ENCODE data around the gene PRR5L.

Gene PRR5L

DNA sequence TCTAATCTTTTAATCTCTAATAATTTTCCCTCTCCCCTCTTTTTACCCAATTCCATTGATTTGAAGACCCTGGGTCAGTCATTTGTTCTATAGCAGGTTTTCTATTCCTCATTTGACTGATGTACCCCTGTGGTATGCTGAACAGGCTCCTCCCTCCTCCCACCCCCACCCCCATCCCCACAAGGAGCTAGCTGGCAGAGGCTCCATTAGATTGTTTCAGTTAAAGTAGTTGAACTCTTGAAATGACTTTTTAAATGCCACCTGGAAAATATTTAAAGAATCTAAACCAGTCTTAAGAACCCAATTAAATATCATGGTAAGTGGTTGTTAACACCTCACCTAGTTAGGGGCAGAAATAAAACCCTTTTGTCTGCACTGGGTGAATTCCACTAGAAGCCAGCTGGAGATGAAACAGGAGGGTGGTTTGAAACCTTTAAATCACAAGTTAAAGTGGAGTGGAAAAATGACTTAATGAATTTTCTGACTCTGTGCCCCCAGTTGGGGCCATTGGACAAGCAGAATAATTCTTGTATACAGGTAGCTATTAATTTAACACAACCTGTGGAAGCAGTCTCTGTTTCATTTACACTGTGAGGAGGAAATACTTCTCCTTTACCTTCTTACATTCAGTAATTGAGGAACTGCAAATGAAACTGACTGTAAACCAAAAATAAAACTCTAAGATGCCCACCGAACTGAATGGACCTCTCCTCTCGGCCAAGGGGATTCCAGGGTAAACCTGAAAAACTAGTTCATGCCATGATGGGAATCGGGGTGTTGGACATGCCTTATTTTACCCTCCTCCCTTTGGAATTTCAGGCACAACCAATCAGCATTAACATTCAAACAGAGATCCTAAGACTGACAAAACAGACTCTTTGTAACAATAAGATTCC is 30.7 kb downstream of the PRR5L start:
- peak; percentile 54 for DNase-seq (ENCODE audit: low read depth, low spot score)

DNA sequence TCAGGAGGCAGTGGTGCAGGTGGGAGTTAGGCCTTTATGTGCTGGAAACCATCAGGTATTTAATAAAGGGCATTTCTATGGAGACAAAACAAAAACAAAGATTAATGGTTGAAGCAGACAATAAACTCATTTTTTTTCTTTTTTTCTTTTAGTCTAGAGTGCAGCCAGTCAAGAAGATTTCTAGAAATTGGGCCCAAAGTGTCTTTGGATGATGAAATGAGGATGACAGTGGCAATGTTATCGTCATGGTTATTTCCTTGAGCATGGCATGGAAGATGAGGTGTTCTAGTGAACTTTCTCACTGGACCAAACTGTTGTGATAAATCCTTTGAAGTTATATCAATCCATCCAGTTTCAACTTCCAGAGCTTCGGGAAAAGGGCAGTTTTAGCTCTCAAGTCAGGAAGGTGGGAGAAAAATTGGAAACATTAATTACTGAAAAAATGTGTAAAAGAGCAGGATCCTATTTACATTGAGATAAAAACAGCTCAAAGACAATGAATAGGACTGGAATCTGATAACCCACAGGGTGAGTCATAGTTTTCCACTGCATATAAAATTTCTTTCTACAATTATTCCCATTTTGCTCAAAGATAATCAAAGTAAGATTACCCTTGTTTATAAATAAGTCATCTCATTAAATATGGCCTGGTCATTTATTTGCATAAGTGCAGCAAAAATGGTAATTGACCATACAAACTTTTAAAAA is 33.0 kb downstream of the PRR5L start:
- DNase-seq (ENCODE audit: low read depth, low spot score) = no peak

GRCh38 chr11:36330411-36330810 is 34.3 kb downstream of the PRR5L start:
- DNase-seq (ENCODE audit: low read depth, low spot score) = no peak

DNA sequence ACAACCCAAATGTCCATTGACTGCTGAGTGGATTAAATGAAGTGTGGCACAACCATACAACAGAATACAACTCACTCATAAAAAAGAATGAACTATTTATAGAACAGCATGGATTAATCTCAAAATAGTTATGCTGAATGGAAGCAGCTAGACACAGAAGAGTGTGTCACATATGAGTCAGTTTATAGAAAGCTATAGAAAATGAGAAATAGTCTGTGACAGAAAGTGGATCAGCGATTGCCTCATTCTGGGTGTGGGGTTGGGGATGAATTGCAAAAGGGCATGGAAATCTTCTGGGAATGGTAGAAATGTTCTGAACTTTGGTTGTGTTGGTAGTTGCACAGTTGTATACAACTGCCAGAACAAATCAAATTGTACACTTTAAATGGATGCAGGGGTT is 37.4 kb downstream of the PRR5L start:
- DNase-seq (ENCODE audit: low read depth, low spot score) = no peak

- peak; percentile 57 for DNase-seq (ENCODE audit: low read depth, low spot score)
These were observed 37.8 kb downstream of the PRR5L start for GRCh38 chr11:36333897-36334296.

DNA sequence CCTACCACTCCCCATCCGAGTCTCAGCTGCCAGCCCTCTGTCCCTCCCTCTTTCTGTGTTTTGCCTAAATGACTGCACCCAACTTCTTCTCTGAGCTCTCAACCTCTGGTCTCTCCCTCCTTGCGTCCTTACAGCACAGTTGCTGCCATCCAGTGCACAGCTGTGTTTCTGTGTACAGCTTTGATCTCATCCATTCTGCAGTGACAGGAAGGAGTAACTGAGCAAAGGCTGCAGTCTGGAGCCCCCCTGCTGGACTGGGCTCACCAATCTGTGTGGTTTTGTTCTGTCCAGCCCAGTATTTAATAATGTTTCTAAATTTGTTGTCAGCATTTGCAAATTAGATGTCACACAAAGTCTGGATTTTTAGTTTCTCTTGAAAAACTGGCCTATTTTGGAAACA is 43.8 kb downstream of the PRR5L start:
- no peak for DNase-seq (ENCODE audit: low read depth, low spot score)

- no peak for DNase-seq (ENCODE audit: low read depth, low spot score)
These were observed 44.8 kb downstream of the PRR5L start for GRCh38 chr11:36340897-36341296.

GRCh38 chr11:36341915-36342314 is 45.8 kb downstream of the PRR5L start:
- DNase-seq (ENCODE audit: low read depth, low spot score) = no peak

- DNase-seq (ENCODE audit: low read depth, low spot score) = no peak
These were observed 46.2 kb downstream of the PRR5L start for GRCh38 chr11:36342327-36342726.

DNA sequence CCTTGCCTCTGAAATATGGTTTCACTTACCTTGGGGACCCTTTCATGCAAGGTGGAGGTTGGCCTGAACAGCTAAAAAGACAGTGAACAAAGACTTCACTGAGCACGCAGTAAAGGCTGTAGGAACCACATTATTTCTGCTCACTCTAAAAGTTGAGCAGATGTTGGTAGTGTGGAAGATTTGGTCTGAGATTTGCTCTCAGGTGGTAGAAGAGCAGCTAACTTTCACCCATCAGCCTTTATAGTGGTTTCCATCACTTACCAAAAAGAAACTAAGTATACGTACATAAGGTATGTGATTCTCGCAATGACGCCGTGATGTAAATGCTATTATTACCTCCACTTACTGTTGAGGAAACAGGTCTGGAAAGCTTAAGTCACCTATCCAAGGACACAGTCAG is 47.3 kb downstream of the PRR5L start:
- no peak for DNase-seq (ENCODE audit: low read depth, low spot score)

- no peak for DNase-seq (ENCODE audit: low read depth, low spot score)
These were observed 49.0 kb downstream of the PRR5L start for GRCh38 chr11:36345084-36345511.

DNA sequence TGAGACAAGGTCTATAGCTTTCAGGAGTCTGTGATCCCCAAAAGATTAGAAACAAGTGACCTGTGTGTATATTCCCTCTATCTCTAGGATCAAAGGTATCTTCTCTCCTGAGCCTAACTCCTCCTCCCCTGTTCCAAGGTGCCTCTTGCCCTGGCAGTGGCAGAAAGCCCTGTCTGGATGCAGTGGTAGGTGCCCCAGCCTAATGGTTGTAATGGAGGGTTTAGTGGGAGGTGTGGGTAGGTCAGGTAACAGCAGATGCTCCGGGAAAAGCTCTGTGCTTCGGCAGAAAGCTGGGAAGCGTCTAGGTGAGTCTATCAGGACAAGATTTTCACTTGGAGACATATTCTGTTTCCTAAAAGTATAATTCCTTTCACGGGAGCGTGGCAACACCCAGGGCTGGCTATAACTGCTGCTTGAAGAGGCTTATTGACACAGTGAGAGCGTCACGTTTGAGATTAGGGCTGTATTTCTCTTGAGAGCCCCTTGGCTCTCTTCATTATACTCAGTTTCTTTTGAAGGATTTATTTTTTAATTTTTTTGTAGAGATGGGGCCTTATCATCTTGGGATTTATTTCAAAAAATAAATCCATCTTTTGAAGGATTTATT is 49.5 kb downstream of the PRR5L start:
- DNase-seq (ENCODE audit: low read depth, low spot score) = no peak

DNA sequence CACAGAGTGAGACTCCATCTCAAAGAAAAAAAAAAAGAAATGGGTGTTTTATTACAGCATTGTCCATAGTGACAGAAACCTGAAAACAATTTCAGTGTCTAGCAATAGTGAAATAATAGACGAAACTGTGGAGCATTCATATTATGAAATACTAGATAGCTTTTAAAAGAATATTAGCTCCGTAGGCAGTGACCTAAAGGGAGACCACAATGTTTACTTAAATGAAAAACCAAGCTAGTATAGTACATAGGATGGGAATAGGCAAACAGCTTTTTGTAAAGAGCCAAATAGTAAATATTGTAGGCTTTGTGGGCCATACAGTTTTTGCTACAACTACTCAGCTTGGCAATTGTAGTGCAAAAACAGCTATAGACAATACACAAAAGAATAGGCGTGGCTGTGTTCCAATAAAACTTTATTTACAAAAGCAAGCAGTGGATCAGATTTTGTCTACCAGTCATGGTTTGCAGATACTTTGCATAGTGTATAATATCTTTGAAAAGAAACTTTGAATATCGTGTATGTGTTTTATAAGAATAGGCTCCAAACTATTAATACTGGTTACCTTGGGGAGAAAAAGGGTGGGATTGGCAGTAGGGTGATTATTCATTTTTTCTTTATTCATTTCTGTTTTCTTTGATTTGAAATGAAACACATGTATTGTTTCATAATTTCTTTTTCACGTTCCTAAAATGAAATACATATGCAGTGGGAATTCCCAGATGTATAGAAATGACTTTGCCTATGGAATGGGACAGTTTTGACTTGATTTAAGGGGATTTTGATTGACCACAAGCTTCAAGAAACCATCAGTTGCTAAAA is 50.7 kb downstream of the PRR5L start:
- no peak for DNase-seq (ENCODE audit: low read depth, low spot score)

DNA sequence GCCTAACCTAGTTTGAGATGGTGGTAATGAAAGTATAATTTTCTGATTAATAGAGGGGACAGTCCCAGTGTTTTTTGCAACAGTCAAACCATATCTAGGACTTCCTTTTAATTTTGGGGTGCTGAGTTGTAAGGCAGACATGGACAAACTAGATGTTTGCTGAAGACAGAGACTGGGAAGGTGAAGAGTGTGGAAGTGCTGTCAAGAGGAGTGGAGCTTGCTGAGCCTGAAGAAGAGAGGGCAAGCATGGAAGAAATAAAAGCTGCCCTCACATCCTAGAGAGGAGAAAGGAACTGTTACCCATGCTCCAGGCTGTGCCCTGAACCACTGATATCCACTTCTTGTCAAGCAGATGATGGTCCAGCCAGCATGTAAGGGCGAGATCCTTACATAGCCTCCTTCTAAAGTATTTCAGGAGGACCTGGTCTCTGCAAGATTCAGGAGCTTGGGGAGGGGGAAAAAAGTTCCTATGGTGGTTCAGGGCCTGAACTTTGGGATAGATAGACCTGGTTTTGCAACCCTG is 51.4 kb downstream of the PRR5L start:
- DNase-seq (ENCODE audit: low read depth, low spot score) = no peak

- DNase-seq (ENCODE audit: low read depth, low spot score) = peak; percentile 15
These were observed 53.5 kb downstream of the PRR5L start for GRCh38 chr11:36349351-36350136.

- DNase-seq (ENCODE audit: low read depth, low spot score) = no peak
These were observed 54.0 kb downstream of the PRR5L start for GRCh38 chr11:36350137-36350513.

DNA sequence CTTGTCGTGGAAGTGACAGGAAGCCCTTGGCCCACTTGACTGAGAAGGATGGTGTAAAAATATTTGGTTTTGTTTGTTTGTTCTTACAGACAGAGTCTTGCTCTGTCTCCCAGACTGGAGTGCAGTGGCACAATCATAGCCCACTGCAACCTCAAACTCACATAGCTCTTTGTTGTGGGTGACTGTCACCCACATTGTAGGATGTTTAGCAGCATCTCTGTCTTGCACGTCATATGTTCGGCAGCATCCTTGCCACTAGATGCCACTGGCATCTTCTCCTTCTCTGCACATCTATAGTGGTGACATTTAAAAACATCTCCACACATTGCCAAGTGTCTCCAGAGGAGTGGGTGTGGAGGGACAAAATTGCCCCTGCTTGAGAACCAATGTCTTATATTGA is 56.8 kb downstream of the PRR5L start:
- DNase-seq (ENCODE audit: low read depth, low spot score) = no peak

DNA sequence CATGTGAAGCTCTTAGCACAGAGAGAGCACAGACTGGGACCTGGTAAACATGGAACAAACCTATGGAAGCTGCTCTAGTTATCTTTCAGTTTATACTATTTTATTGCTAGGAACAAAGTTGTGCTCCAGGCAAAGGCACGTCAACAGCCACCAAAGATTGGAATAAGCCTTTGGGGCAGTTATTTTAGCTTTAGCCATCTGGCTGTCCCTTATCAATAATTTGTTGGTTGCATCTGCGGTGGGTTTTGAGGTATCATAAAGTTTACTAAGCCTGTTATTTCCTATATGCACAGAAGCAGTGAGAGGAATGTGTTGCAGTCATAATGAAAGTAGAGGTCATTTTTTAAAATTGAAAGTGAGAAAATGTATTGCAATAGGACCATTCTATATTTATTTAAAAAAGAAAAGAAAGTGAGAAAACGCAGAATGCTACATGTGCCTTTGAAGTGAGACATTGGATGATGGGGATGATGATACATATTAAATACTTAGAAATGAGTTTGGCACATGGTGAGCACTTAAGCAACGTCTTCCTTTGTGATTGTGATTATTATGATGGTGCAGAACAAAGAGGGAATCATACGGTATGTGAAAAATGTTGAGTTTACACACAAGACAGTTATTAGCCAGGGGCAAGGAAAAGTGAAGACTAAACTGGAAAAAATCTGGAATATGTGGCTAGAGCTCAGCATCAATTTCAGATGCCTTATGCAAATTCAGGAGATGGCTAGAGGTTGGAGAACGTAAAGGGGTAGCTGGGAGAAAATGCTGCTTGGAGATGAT is 58.3 kb downstream of the PRR5L start:
- DNase-seq (ENCODE audit: low read depth, low spot score) = no peak

- DNase-seq (ENCODE audit: low read depth, low spot score) = no peak
These were observed 60.1 kb downstream of the PRR5L start for GRCh38 chr11:36356201-36356600.

GRCh38 chr11:36357831-36358230 is 61.7 kb downstream of the PRR5L start:
- DNase-seq (ENCODE audit: low read depth, low spot score) = no peak
